ENCODE measurements around the gene CRYM.

DNA sequence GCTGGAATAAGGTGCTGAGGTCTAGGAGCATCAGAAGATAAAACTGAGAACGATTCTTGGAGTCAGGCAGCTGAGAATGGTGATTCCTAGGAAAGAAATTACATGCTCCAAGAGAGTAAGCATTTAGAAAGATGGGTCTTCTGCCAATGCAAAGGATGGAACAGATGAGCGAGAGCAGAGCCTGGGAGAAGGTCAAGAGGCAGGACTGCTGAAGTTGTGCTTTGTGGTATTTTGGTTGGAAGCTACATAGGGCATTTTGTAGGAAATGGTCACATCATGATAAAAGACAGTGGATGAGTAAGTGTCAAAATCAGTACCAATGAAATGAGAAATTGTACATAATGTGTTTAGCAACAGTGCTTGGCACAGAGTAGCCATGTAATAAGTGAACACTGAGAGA lies 1.4 kb upstream of the CRYM start:
- no peak for TF ChIP-seq GATA2 (IDR thresholded peaks at IDR 0.05; ENCODE audit: low read depth, low read length)
- no peak for TF ChIP-seq GATA3 (IDR thresholded peaks at IDR 0.05; ENCODE audit: low read depth, low read length)
